ENCODE measurements around the gene DNMT3B.

The DNMT3B gene

DNA sequence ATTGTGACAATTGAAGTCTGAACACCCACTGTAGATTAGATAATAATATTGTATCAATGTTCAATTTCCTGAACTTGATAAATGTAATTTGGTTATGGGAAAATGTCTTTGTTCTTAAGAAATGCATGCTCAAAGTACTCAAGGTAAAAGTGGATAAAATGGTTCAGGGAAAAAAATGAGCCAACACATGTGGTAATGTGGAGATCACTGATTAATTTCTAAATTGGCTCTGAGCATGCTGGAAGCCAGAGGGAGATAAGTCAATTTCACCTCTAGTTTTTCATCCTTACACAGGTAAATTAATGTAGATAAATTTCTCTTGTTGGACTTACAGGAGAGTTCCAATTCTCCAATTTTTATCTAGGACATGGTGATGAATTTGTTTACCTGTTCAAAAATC, 10.9 kb upstream of the DNMT3B start:
- DNase-seq (ENCODE audit: low read depth in 1 of 2, low spot score in 1 of 2), result no peak
- no peaks in the 10 kb centered on the region for H3K27me3 ChIP-seq (ENCODE audit: insufficient read depth, poor library complexity, severe bottlenecking)
- TF ChIP-seq CTCF (IDR thresholded peaks at IDR 0.05; ENCODE audit: insufficient read depth, low read length) (no peak), SPI1 (IDR thresholded peaks at IDR 0.05; ENCODE audit: borderline replicate concordance, low read depth) (no peak), REST (IDR thresholded peaks at IDR 0.05; ENCODE audit: insufficient replicate concordance, low read depth) (no peak), GABPA (IDR thresholded peaks at IDR 0.05; ENCODE audit: low read depth) (no peak), POLR2AphosphoS5 (IDR thresholded peaks at IDR 0.05; ENCODE audit: low read depth) (no peak)
- H3K27ac ChIP-seq (replicated peaks), result no peak overlapping the region
- no peak overlapping the region for H3K4me3 ChIP-seq (replicated peaks; ENCODE audit: insufficient read depth, low read length)

DNA sequence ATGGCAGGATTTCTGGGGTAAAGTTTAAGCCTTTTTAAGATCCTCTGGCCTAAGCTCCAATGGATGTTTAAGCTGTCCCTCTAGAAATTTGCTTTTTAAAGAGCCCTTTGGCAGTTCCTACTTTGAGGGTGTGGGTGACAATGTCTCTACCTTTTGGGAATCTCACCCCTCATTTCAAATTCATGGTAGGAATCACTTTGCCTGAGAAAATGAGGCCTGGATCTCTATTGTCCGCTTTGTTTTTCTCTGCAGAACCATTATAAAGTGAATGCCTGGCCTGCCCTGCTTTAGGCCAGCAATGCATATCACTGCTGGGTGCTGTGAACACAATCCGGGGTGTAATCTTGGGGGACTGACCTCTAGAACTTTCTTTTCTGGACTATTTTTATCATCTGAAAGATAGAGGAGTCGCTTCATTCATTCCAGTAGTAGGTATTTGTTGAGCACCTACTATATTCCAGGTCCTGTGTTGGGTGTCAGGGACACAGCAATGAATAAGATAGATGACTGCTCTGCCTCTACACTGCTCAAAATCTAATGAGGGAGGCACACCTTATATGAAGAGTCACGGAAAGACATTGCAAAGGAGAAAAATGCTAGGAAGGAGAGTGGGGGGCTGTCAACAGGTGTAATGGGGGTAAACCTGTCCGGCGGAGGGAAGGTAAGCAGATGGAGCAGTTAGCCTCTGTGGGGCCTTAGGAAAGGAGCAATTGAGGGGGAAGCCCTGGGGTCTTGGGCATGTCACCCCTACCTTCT, 10.3 kb upstream of the DNMT3B start:
- Histone ChIP-seq H3K4me3 (replicated peaks; ENCODE audit: insufficient read depth, low read length) (no peak overlapping the region), H3K27me3 (ENCODE audit: insufficient read depth, poor library complexity, severe bottlenecking) (no peaks in the 10 kb centered on the region), H3K27ac (replicated peaks) (no peak overlapping the region)
- TF ChIP-seq GABPA (IDR thresholded peaks at IDR 0.05; ENCODE audit: low read depth) (no peak), SPI1 (IDR thresholded peaks at IDR 0.05; ENCODE audit: borderline replicate concordance, low read depth) (no peak), POLR2AphosphoS5 (IDR thresholded peaks at IDR 0.05; ENCODE audit: low read depth) (no peak), REST (IDR thresholded peaks at IDR 0.05; ENCODE audit: insufficient replicate concordance, low read depth) (no peak), CTCF (IDR thresholded peaks at IDR 0.05; ENCODE audit: insufficient read depth, low read length) (no peak)
- DNase-seq (ENCODE audit: low read depth in 1 of 2, low spot score in 1 of 2), result no peak

GRCh38 chr20:32752458-32753250, 9.5 kb upstream of the DNMT3B start:
- H3K27ac ChIP-seq (replicated peaks), result no peak overlapping the region
- no peak for DNase-seq (ENCODE audit: low read depth in 1 of 2, low spot score in 1 of 2)
- TF ChIP-seq CTCF (IDR thresholded peaks at IDR 0.05; ENCODE audit: insufficient read depth, low read length) (no peak), SPI1 (IDR thresholded peaks at IDR 0.05; ENCODE audit: borderline replicate concordance, low read depth) (no peak), REST (IDR thresholded peaks at IDR 0.05; ENCODE audit: insufficient replicate concordance, low read depth) (no peak), POLR2AphosphoS5 (IDR thresholded peaks at IDR 0.05; ENCODE audit: low read depth) (no peak), GABPA (IDR thresholded peaks at IDR 0.05; ENCODE audit: low read depth) (no peak)

More at GRCh38 chr20:32752458-32753250, 9.5 kb upstream of the DNMT3B start:
- Histone ChIP-seq H3K27me3 (ENCODE audit: insufficient read depth, poor library complexity, severe bottlenecking) (no peaks in the 10 kb centered on the region), H3K4me3 (replicated peaks; ENCODE audit: insufficient read depth, low read length) (no peak overlapping the region)
